Measurements from ENCODE around the gene SELENOO. TPM values are rescaled to one million over a fixed set of nuclear protein-coding genes. Genes with fewer than 3 reads are reported as not detected.

Gene SELENOO
- total RNA-seq, 1 experiment from 2014 or later = 32.8 TPM

DNA sequence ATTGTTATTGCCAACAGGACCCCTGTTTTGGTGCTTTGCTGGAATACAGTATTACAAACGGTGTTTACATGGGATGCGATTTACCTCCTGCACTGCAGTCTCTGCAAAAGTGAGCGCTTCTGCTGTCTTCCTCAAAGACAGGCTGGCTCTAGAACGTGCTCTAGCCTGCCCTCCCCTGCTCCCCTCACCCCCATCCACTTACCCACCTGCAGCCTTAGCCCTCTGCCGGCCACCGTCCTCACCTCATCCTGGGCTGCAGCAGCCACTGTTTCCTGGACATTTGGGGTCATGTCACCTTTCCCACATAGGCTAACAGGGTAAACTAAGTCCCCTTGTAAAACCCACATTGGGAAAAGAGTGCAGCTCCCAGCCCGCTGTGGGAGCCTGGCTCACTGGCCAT is 39.9 kb upstream of the SELENOO start:
- H2AFZ ChIP-seq (ENCODE audit: low read length) = no peak overlapping the region
- ATAC-seq = no peak
- no peaks in the 10 kb centered on the region for H3K9me2 ChIP-seq (replicated peaks; ENCODE audit: low read length)
- DNase-seq = no peak
- no peak overlapping the region for H3K4me3 ChIP-seq (ENCODE audit: low read length)
- no peaks in the 10 kb centered on the region for H3K4me1 ChIP-seq (ENCODE audit: insufficient read depth, low read length)
- CTCF ChIA-PET = no interaction called here
- no peaks in the 10 kb centered on the region for H3F3A ChIP-seq (ENCODE audit: low read length, unreplicated experiment)
- H4K20me1 ChIP-seq (ENCODE audit: low read length) = no peaks in the 10 kb centered on the region
- no TSS peak for BruUV-seq (replicated peaks)
- no peak for TF ChIP-seq EZH2 (IDR thresholded peaks at IDR 0.05; ENCODE audit: low read length, unreplicated experiment)
- TF ChIP-seq, protein P1, sequence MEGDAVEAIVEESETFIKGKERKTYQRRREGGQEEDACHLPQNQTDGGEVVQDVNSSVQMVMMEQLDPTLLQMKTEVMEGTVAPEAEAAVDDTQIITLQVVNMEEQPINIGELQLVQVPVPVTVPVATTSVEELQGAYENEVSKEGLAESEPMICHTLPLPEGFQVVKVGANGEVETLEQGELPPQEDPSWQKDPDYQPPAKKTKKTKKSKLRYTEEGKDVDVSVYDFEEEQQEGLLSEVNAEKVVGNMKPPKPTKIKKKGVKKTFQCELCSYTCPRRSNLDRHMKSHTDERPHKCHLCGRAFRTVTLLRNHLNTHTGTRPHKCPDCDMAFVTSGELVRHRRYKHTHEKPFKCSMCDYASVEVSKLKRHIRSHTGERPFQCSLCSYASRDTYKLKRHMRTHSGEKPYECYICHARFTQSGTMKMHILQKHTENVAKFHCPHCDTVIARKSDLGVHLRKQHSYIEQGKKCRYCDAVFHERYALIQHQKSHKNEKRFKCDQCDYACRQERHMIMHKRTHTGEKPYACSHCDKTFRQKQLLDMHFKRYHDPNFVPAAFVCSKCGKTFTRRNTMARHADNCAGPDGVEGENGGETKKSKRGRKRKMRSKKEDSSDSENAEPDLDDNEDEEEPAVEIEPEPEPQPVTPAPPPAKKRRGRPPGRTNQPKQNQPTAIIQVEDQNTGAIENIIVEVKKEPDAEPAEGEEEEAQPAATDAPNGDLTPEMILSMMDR (conservative IDR thresholded peaks at IDR 0.05; ENCODE audit: low read depth, low read length) = no peak
- TF ChIP-seq EZH2phosphoT487 (IDR thresholded peaks at IDR 0.05; ENCODE audit: borderline replicate concordance, low read length) = no peak
- no peak overlapping the region for H3K9ac ChIP-seq (ENCODE audit: low read length)
- no peaks in the 10 kb centered on the region for H3K27me3 ChIP-seq (ENCODE audit: low read length)
- intact Hi-C loops (cut with micrococcal nuclease) = no loop called here
- H3K36me3 ChIP-seq (ENCODE audit: low read depth, low read length) = no peaks in the 10 kb centered on the region
- POLR2A ChIA-PET (ENCODE audit: unreplicated experiment) = no interaction called here
- no peaks in the 10 kb centered on the region for H3K79me2 ChIP-seq (ENCODE audit: low read length)
- H3K9me3 ChIP-seq (ENCODE audit: low read length) = no peaks in the 10 kb centered on the region
- H3K4me2 ChIP-seq (ENCODE audit: low read length) = no peak overlapping the region
- H3K27ac ChIP-seq (ENCODE audit: low read length) = no peak overlapping the region

DNA sequence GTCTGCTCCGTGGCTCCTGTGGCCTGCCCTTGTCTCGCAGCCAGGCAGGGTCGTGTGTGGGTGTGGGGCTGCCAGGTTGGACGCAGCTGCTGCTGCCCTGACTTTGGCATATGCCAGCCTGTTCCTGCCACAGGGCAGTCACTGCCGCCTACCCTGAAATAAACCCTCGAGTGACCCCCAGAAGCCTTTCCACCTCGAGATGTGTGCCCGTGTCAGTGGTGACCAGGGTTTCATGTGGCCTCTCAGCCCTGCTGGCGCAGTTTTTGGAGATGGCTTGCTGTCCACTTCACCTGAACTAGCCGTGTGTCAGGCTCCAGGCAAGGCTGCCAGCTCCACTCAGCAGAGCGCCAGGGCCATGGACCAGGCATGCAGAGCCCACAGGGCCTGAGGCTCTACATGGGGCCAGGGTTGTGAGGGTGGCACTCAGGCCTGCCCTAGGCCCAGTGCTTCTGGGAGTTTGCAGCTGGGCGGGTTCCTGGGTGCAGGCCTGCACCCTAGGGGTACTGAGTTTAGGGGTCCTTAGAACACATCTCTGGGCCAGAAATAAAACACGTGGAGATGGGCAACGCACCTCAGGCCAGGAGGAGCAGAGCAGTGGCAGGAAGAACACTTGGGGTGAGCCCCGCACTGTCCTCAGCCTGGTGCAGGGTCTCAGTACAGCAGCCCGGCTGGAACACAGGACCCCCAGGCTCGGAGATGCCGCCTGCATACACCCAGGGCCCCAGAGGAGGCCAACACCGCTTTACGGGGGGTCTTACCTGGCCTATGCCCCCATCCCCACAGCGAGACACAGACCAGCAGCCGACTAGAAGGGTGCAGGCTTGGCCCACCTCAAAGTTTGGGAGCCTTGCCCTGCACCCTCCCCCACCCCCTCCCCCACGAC is 39.1 kb upstream of the SELENOO start:
- Histone ChIP-seq H3K27ac (ENCODE audit: low read length) (no peak overlapping the region), H3K4me1 (ENCODE audit: insufficient read depth, low read length) (no peaks in the 10 kb centered on the region), H3K9me3 (ENCODE audit: low read length) (no peaks in the 10 kb centered on the region), H3K79me2 (ENCODE audit: low read length) (no peaks in the 10 kb centered on the region), H3F3A (ENCODE audit: low read length, unreplicated experiment) (no peaks in the 10 kb centered on the region), H3K27me3 (ENCODE audit: low read length) (no peaks in the 10 kb centered on the region), H3K9ac (ENCODE audit: low read length) (no peak overlapping the region), H3K9me2 (replicated peaks; ENCODE audit: low read length) (no peaks in the 10 kb centered on the region), H3K4me3 (ENCODE audit: low read length) (no peak overlapping the region), H3K36me3 (ENCODE audit: low read depth, low read length) (no peaks in the 10 kb centered on the region), H3K4me2 (ENCODE audit: low read length) (no peak overlapping the region), H4K20me1 (ENCODE audit: low read length) (no peaks in the 10 kb centered on the region), H2AFZ (ENCODE audit: low read length) (no peak overlapping the region)
- intact Hi-C loops (cut with micrococcal nuclease) = no loop called here
- ATAC-seq (no peak), DNase-seq (no peak)
- ChIA-PET CTCF (no interaction called here), POLR2A (ENCODE audit: unreplicated experiment) (no interaction called here)
- TF ChIP-seq, protein P1 (conservative IDR thresholded peaks at IDR 0.05; ENCODE audit: low read depth, low read length) = no peak
- no peak for TF ChIP-seq EZH2 (IDR thresholded peaks at IDR 0.05; ENCODE audit: low read length, unreplicated experiment)
- TF ChIP-seq EZH2phosphoT487 (IDR thresholded peaks at IDR 0.05; ENCODE audit: borderline replicate concordance, low read length) = no peak
- BruUV-seq (replicated peaks) = no TSS peak

DNA sequence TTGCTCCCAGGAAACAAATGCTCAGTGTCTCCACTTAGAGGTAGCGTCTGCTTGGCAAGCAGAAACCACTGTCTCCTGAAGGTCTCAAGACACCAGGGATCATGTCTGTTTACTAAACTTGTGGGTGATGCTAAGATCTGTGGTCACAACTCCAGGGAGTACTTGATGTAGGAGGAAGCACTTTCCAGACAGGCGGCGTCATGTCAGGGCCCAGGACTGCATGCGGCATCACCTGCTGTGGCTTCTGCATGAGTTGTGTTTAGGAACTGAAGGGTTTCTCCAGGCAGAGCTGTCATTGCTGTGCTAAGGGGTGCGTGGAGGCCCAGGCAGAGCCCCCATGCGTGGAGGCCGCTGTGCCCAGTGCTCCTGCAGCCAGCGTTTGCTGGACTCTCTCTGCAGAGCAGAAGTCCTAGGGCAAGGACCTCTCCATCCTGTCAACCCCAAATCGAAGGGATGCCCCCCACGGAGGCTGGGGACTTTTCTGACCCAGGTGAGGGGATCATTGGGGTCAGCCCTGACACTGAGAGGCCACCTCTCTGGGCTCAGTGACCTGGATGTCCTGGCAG is 38.3 kb upstream of the SELENOO start:
- ATAC-seq (no peak), DNase-seq (no peak)
- Histone ChIP-seq H3K4me2 (ENCODE audit: low read length) (no peak overlapping the region), H3K9ac (ENCODE audit: low read length) (no peak overlapping the region), H3K9me3 (ENCODE audit: low read length) (no peaks in the 10 kb centered on the region), H3F3A (ENCODE audit: low read length, unreplicated experiment) (no peaks in the 10 kb centered on the region), H2AFZ (ENCODE audit: low read length) (no peak overlapping the region), H3K27me3 (ENCODE audit: low read length) (no peaks in the 10 kb centered on the region), H3K79me2 (ENCODE audit: low read length) (no peaks in the 10 kb centered on the region), H3K36me3 (ENCODE audit: low read depth, low read length) (no peaks in the 10 kb centered on the region), H4K20me1 (ENCODE audit: low read length) (no peaks in the 10 kb centered on the region), H3K27ac (ENCODE audit: low read length) (no peak overlapping the region), H3K4me1 (ENCODE audit: insufficient read depth, low read length) (no peaks in the 10 kb centered on the region), H3K4me3 (ENCODE audit: low read length) (no peak overlapping the region), H3K9me2 (replicated peaks; ENCODE audit: low read length) (no peaks in the 10 kb centered on the region)
- BruUV-seq (replicated peaks) = no TSS peak
- TF ChIP-seq, protein P1 (conservative IDR thresholded peaks at IDR 0.05; ENCODE audit: low read depth, low read length) = no peak
- TF ChIP-seq EZH2phosphoT487 (IDR thresholded peaks at IDR 0.05; ENCODE audit: borderline replicate concordance, low read length) (no peak), EZH2 (IDR thresholded peaks at IDR 0.05; ENCODE audit: low read length, unreplicated experiment) (no peak)
- intact Hi-C loops (cut with micrococcal nuclease) = no loop called here
- POLR2A ChIA-PET (ENCODE audit: unreplicated experiment) = no interaction called here
- CTCF ChIA-PET = no interaction called here

All from PC-3 (cell line).